K562 (cell line): ENCODE results near the gene FGD6. TPM values are rescaled to one million over a fixed set of nuclear protein-coding genes. Genes with fewer than 3 reads are reported as not detected.

Experiments used
- ARID2 ChIP-seq: fragments of 450-650 bp; IDR thresholded peaks from 2 replicates; pipeline ENCODE4 v1.6.1; 2017; ENCODE audit warnings: antibody characterized with exemption, mild to moderate bottlenecking
- CEBPZ ChIP-seq: fragments of 150-350 bp; IDR thresholded peaks from 2 replicates; pipeline ENCODE4 v1.6.1; 2014; ENCODE audit warnings: low read depth, mild to moderate bottlenecking, low read length, borderline replicate concordance
- CLOCK ChIP-seq: fragments of 250-450 bp; sonication (Bioruptor Pico); IDR thresholded peaks from 2 replicates; pipeline ENCODE4 v1.4.0; 2020; ENCODE audit warnings: mild to moderate bottlenecking, moderate library complexity, borderline replicate concordance
- CREB1 ChIP-seq, 2 experiments: sonication (generic) in 1 of 2; formaldehyde crosslinking in 1 of 2; IDR thresholded peaks; 2 replicates each; pipeline versions ENCODE4 v1.6.1 to v1.8.0; 2012 to 2022; ENCODE audit warnings: inconsistent platforms in 1 of 2, mild to moderate bottlenecking in 1 of 2, missing genetic modification reagents in 1 of 2, moderate library complexity in 1 of 2
- CREB3 ChIP-seq: fragments of 450-650 bp; conservative IDR thresholded peaks from 2 replicates; pipeline ENCODE4 v1.6.1; 2016; ENCODE audit warnings: missing genetic modification characterization, low read depth, mild to moderate bottlenecking, missing compliant biosample characterization, moderate library complexity
- FOXO4 ChIP-seq: fragments of 450-650 bp; formaldehyde crosslinking; IDR thresholded peaks from 2 replicates; pipeline ENCODE4 v1.4.0; 2020; ENCODE audit warnings: mild to moderate bottlenecking, moderate library complexity
- KDM1A ChIP-seq, 2 experiments: fragments of 450-650 bp; IDR thresholded peaks; 2 replicates each; pipeline ENCODE4 v1.6.1; 2016; ENCODE audit warnings: mild to moderate bottlenecking in 2 of 2
- MAFG ChIP-seq: fragments of 450-650 bp; conservative IDR thresholded peaks from 2 replicates; pipeline ENCODE4 v1.6.1; 2016; ENCODE audit warnings: missing genetic modification characterization, missing compliant biosample characterization
- MEF2A ChIP-seq: IDR thresholded peaks from 2 replicates; pipeline ENCODE4 v1.6.1; 2011; ENCODE audit warnings: low read depth, mild to moderate bottlenecking, low read length, moderate library complexity; ENCODE audit not compliant: control insufficient read depth
- PKNOX1 ChIP-seq: fragments of 450-650 bp; IDR thresholded peaks from 2 replicates; pipeline ENCODE4 v1.6.1; 2016
- POLR3G ChIP-seq: IDR thresholded peaks from 2 replicates; pipeline ENCODE4 v1.6.1; 2011; ENCODE audit not compliant: insufficient read length, insufficient replicate concordance; ENCODE audit errors: extremely low read depth
- YY1 ChIP-seq, 3 experiments: IDR thresholded peaks; 2 replicates each; pipeline ENCODE4 v1.6.1; 2011; ENCODE audit warnings: low read length in 2 of 3, mild to moderate bottlenecking in 2 of 3, moderate library complexity in 2 of 3, borderline replicate concordance in 1 of 3, control low read depth in 1 of 3, low read depth in 1 of 3; ENCODE audit not compliant: insufficient read depth in 3 of 3, insufficient replicate concordance in 2 of 3, control insufficient read depth in 1 of 3, insufficient read length in 1 of 3; ENCODE audit errors: extremely low read depth in 1 of 3
- ZNF395 ChIP-seq: fragments of 200-800 bp; sonication (Bioruptor generic); IDR thresholded peaks from 2 replicates; pipeline ENCODE4 v1.6.1; 2017; ENCODE audit warnings: missing genetic modification characterization, missing compliant biosample characterization
- ZNF436 ChIP-seq: fragments of 250-450, 450-650 bp; sonication (Bioruptor Pico); formaldehyde crosslinking; IDR thresholded peaks from 2 replicates; pipeline ENCODE4 v1.7.0; 2020; ENCODE audit warnings: mild to moderate bottlenecking
- ZNF507 ChIP-seq: conservative IDR thresholded peaks from 2 replicates; pipeline ENCODE4 v1.6.1; 2017; ENCODE audit warnings: missing genetic modification characterization, missing compliant biosample characterization
- polyA plus RNA-seq, 8 experiments: library from polyadenylated mRNA; depleted of rRNA in 4 of 8; stranded (reverse) in 5 of 8; unstranded in 3 of 8; fragments of >200 nt; fragmentation: Nextera tagmentation in 2 of 8; fragmentation: Illumina TruSeq in 1 of 8; extraction: Ambion mirVana in 2 of 8; extraction: Trizol in 1 of 8; gene quantifications; 2 replicates each; pipeline versions ENCODE4 v1.2.1 to v1.2.3, GENCODE V29; 2011 to 2014; ENCODE audit warnings: inconsistent platforms in 1 of 8, missing spikeins in 1 of 8
- total RNA-seq, 7 experiments: library from RNA; depleted of rRNA in 6 of 7; stranded (reverse); fragments of >200 nt in 6 of 7; fragmentation: Illumina TruSeq in 2 of 7; extraction: Trizol in 2 of 7; gene quantifications; 2 replicates each; pipeline versions ENCODE4 v1.2.1 to v1.2.3, GENCODE V29; 2011 to 2021; ENCODE audit warnings: low replicate concordance in 1 of 7

FGD6 gene
- total and polyA plus RNA-seq, 9 of the 15 experiments (the other 6 are each of a cell fraction or from before 2014, with no cell fraction given), result 1.5 to 11.1 (median 5.8) TPM

GRCh38 chr12:95231190-95231589 lies 13.9 kb upstream of the FGD6 start (continued):
- TF ChIP-seq FOXO4 (CRISPR knock-in tag), result no peak
- no peak for TF ChIP-seq ZNF507 (tag)
- TF ChIP-seq CREB1 (IDR thresholded peaks at IDR 0.05), result no peak
- TF ChIP-seq CREB1 (CRISPR knock-in tag; IDR thresholded peaks at IDR 0.05), result no peak
- TF ChIP-seq KDM1A (IDR thresholded peaks at IDR 0.05), result peak in 1 of 2 experiments; percentile 51; a peak in 1 of 4 replicates
- TF ChIP-seq CEBPZ, result no peak
- TF ChIP-seq ZNF395 (CRISPR knock-in tag), result 0 out of 2 replicates have a peak, but pooled peaks have one; percentile 23
- TF ChIP-seq ZNF436 (CRISPR knock-in tag), result no peak
- TF ChIP-seq POLR3G, result no peak
- 0 out of 2 replicates have a peak, but pooled peaks have one; percentile 11 for TF ChIP-seq PKNOX1
- no peak for TF ChIP-seq MEF2A
- no peak for TF ChIP-seq CREB3 (tag)
- TF ChIP-seq MAFG (tag), result peak; percentile 86
- TF ChIP-seq ARID2, result no peak
- peak; percentile 33 to 91 (median 46) for TF ChIP-seq YY1 (IDR thresholded peaks at IDR 0.05; ENCODE audit: borderline replicate concordance in 1 of 3, control insufficient read depth in 1 of 3, extremely low read depth in 1 of 3, insufficient read depth in 3 of 3, insufficient read length in 1 of 3, insufficient replicate concordance in 2 of 3, low read depth in 1 of 3, low read length in 2 of 3)
- TF ChIP-seq CLOCK, result no peak
